GM12873 (cell line): ENCODE measurements around the gene IFFO2.

Source experiments
- TF ChIP-seq, protein P1 (sequence below): IDR thresholded peaks from 2 replicates; pipeline ENCODE4 v1.5.1; 2012; ENCODE audit warnings: low read depth, mild to moderate bottlenecking, moderate library complexity, low read length, control low read depth; ENCODE audit not compliant: insufficient read depth; ENCODE audit errors: missing control alignments

IFFO2 gene

DNA sequence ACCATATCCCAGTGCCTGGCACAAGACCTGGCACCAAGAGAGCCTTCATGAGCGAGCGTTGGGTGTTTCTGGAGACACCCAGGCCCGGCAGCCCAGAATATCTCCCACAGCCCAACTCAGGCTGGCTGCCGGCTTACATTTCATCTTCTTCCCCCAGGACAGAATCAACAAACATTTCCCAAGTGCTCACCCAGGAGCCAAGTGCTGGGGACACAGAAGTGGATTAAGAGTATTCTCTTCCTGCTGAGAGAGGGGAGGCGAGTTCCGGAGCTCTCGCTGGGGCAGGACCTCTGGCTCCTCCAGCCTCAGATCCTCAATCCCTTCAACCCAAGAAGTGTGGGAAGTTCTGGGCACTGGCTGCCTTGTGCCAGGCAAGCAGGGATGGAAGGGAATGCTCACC, 23.6 kb downstream of the IFFO2 start:
- TF ChIP-seq, protein P1, sequence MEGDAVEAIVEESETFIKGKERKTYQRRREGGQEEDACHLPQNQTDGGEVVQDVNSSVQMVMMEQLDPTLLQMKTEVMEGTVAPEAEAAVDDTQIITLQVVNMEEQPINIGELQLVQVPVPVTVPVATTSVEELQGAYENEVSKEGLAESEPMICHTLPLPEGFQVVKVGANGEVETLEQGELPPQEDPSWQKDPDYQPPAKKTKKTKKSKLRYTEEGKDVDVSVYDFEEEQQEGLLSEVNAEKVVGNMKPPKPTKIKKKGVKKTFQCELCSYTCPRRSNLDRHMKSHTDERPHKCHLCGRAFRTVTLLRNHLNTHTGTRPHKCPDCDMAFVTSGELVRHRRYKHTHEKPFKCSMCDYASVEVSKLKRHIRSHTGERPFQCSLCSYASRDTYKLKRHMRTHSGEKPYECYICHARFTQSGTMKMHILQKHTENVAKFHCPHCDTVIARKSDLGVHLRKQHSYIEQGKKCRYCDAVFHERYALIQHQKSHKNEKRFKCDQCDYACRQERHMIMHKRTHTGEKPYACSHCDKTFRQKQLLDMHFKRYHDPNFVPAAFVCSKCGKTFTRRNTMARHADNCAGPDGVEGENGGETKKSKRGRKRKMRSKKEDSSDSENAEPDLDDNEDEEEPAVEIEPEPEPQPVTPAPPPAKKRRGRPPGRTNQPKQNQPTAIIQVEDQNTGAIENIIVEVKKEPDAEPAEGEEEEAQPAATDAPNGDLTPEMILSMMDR, result no peak

DNA sequence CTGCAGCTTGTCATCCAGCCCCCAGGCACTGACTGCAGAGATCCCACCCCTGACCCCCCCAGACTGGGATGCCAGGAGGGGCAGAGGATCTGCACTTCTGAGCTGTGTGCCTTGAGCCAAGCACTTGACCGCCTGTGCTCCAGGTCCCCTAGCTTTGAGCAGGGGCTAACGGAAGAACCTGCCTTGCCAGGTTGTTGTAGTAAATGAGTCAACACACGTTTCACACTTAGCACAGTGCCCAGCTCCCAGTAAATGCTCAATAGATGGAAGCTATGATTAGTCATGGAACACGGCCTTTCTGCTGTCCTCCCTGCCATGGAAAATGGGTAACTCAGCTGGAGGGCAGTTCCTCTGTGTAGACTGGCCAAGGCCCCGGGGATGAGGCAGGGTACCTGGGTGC, 24.1 kb downstream of the IFFO2 start:
- TF ChIP-seq, protein P1, result no peak

DNA sequence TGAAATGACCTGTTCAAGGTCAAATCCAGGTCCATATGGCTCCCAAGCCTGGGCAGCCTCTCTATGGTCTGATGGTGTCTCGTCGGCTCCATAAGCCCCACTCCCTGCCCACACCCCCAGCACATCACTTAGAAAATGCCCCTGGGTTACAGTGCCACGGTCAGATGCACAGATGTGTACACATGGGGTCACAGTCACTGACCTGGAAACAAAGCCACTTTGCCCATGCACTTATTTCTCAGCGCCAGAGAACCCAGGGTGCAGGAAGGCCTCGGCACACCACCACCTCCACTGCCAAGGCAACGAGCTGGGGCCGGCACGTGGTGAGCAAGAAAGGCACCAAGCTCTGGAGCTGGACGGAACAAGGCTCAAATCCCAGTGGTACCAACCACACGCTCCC, 24.7 kb downstream of the IFFO2 start:
- TF ChIP-seq, protein P1, result no peak

DNA sequence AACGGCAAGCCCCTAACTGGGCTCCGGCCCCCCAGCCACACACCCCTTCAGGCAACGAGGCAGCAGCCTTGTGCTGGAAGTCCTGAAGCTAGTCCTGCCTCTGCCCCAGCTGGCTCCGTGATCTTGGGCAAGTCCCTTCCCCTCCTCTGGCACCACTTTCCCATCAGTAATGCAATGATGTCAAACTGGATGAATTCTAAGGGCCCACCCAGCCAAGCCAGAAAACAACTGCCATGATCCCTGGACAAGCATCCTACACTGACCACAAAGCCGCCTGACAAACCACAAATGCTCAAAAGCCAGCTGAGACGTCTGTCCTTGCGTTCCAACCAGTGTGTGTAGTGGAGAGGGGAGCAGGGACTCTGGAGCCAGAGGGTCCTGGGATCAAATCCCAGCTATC, 26.8 kb downstream of the IFFO2 start:
- TF ChIP-seq, protein P1, result no peak

DNA sequence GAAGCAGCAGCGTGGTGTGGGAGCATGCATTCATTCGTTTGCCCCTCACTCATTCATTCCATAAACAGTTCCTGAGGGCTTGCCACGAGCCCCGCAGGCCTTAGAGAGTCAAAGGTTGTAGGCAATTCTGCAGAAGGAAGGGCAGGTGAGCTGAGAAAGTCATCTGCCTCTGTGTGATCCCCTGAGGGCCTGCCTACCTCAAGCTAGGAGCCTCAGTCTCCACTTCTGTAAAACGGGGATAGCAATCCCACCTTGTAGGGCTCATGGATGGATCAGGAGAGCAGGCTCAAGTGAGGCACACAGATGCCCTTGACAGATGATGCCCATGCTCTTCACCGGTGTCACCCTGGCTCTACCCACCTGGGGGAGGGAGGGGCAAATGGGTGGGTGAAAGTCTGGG, 27.5 kb downstream of the IFFO2 start:
- TF ChIP-seq, protein P1, result no peak

DNA sequence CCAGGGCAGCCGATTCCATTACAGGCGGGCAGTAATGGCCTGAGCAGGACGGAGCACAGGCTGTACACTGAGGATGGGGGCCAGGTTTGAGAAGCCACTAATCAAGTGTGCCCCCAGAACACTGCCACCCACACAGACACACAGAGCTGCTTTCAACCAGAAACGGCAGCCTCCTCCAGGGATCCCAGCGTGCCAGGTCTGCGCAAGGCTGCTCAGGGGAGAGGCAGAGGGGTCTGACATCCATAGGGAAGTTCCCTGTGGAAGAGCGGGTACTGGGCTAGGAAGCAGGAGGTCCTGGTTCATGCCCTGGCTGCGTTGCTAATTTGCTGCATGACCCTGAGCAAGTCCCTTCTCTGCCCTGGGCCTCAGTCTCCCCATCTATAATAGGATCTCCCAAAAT, 28.1 kb downstream of the IFFO2 start:
- TF ChIP-seq, protein P1, result no peak

DNA sequence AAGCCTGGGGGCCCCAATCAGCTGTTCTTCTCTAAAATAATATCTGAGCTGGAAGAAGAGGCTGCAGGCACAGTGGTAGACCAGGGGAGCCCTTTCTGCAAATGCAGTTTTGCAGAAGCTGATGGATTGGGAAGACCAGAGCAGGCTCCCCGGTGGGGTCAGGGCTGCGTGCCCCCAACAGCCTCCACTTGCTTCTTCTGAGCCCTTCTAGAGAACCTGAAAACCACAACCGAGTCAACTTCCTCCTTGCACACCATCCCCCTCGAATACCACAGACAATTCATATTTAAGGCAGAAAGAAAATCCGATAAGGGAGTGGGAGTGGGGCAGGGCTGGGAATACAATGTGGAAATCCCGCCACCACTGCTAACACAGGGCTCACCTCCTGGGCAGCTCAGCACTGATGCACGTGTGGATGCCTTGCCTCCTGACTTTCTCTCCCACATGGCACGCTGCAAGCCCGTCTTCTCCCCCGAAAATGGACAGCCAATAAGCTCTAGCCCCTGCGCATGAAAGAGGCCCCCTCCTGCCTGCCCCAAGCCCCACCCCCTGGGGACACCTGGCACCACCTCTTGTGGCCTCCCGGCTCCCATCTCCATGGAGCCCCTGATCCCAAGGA, 28.7 kb downstream of the IFFO2 start:
- TF ChIP-seq, protein P1, result no peak
